HG03066 (cell line): ENCODE data around the gene EIF4E3.

Experiments
- ATAC-seq: cut with Tn5 transposase; IDR thresholded peaks from one replicate; pipeline ENCODE4 v1.9.1; 2021; ENCODE audit warnings: low read depth; ENCODE audit not compliant: unreplicated experiment

The EIF4E3 gene

GRCh38 chr3:71724171-71724453, 1.1 kb downstream of the EIF4E3 start:
- no peak for ATAC-seq

GRCh38 chr3:71723452-71724170, 1.6 kb downstream of the EIF4E3 start:
- no peak for ATAC-seq

GRCh38 chr3:71722693-71723092, 2.5 kb downstream of the EIF4E3 start:
- ATAC-seq = no peak

- ATAC-seq = no peak
These were observed 3.5 kb downstream of the EIF4E3 start for GRCh38 chr3:71721651-71722157.

GRCh38 chr3:71721002-71721401, 4.2 kb downstream of the EIF4E3 start:
- ATAC-seq = no peak

GRCh38 chr3:71718072-71718471, 7.1 kb downstream of the EIF4E3 start:
- no peak for ATAC-seq

- ATAC-seq = no peak
These were observed 10.6 kb downstream of the EIF4E3 start for GRCh38 chr3:71714595-71714994.

GRCh38 chr3:71713041-71713440, 12.2 kb downstream of the EIF4E3 start:
- ATAC-seq = no peak

- ATAC-seq = peak; percentile 65
These were observed 14.2 kb downstream of the EIF4E3 start for GRCh38 chr3:71710906-71711494.

GRCh38 chr3:71709908-71710511, 15.2 kb downstream of the EIF4E3 start:
- ATAC-seq = no peak

- no peak for ATAC-seq
These were observed 16.6 kb downstream of the EIF4E3 start for GRCh38 chr3:71708476-71709105.

GRCh38 chr3:71707595-71707994, 17.6 kb downstream of the EIF4E3 start:
- ATAC-seq = no peak

GRCh38 chr3:71705681-71706080, 19.5 kb downstream of the EIF4E3 start:
- no peak for ATAC-seq

GRCh38 chr3:71704915-71705314, 20.3 kb downstream of the EIF4E3 start:
- no peak for ATAC-seq

GRCh38 chr3:71703797-71704196, 21.4 kb downstream of the EIF4E3 start:
- ATAC-seq = no peak

- no peak for ATAC-seq
These were observed 22.8 kb downstream of the EIF4E3 start for GRCh38 chr3:71702131-71703024.

- ATAC-seq = no peak
These were observed 23.9 kb downstream of the EIF4E3 start for GRCh38 chr3:71701251-71701762.

GRCh38 chr3:71695000-71695482, 30.2 kb downstream of the EIF4E3 start:
- no peak for ATAC-seq

GRCh38 chr3:71694358-71694999, 30.7 kb downstream of the EIF4E3 start:
- no peak for ATAC-seq

- no peak for ATAC-seq
These were observed 31.6 kb downstream of the EIF4E3 start for GRCh38 chr3:71693641-71694040.
